ENCODE measurements around the gene RBKS. TPM values are rescaled to one million over a fixed set of nuclear protein-coding genes. Genes with fewer than 3 reads are reported as not detected.
A peak's percentile ranks its signal among the peaks of the same experiment; 100 is the strongest.

The RBKS gene
- total and polyA plus RNA-seq, 2 of the 13 experiments (the other 11 are each of a cell fraction or from before 2014, with no cell fraction given) = 7.7 to 8.3 TPM

- no peak for TF ChIP-seq ZSCAN31 (CRISPR knock-in tag; IDR thresholded peaks at IDR 0.05; ENCODE audit: low read depth)
- TF ChIP-seq ZNF225 (CRISPR knock-in tag; IDR thresholded peaks at IDR 0.05) = no peak
- TF ChIP-seq XRCC5 (optimal IDR thresholded peaks at IDR 0.05; ENCODE audit: low read length) = no peak
- no peak for TF ChIP-seq NBN (conservative IDR thresholded peaks at IDR 0.05)
- TF ChIP-seq ZNF777 (CRISPR knock-in tag; IDR thresholded peaks at IDR 0.05) = no peak
- TF ChIP-seq, protein P1, sequence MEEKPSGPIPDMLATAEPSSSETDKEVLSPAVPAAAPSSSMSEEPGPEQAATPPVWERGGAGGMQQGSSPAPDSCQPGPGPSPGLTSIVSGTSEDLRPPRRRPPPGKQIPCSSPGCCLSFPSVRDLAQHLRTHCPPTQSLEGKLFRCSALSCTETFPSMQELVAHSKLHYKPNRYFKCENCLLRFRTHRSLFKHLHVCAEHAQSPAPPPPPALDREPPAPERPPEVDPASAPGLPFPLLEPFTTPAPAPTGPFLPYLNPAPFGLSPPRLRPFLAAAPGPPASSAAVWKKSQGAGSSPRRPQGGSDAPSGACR (CRISPR knock-in tag; IDR thresholded peaks at IDR 0.05) = 0 out of 2 replicates have a peak, but pooled peaks have one; percentile 19
- TF ChIP-seq, protein P2, sequence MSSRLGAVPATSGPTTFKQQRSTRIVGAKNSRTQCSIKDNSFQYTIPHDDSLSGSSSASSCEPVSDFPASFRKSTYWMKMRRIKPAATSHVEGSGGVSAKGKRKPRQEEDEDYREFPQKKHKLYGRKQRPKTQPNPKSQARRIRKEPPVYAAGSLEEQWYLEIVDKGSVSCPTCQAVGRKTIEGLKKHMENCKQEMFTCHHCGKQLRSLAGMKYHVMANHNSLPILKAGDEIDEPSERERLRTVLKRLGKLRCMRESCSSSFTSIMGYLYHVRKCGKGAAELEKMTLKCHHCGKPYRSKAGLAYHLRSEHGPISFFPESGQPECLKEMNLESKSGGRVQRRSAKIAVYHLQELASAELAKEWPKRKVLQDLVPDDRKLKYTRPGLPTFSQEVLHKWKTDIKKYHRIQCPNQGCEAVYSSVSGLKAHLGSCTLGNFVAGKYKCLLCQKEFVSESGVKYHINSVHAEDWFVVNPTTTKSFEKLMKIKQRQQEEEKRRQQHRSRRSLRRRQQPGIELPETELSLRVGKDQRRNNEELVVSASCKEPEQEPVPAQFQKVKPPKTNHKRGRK (CRISPR knock-in tag; IDR thresholded peaks at IDR 0.05) = no peak
Observed at GRCh38 chr2:27771202-27771547, 119.0 kb downstream of the RBKS start (continued).

- 0 out of 2 replicates have a peak, but pooled peaks have one; percentile 19 for TF ChIP-seq ZNF121 (CRISPR knock-in tag; IDR thresholded peaks at IDR 0.05)
- TF ChIP-seq CREB1 (IDR thresholded peaks at IDR 0.05) = no peak
- TF ChIP-seq CREB1 (CRISPR knock-in tag; IDR thresholded peaks at IDR 0.05) = 0 out of 2 replicates have a peak, but pooled peaks have one; percentile 38
- TF ChIP-seq, protein P3, sequence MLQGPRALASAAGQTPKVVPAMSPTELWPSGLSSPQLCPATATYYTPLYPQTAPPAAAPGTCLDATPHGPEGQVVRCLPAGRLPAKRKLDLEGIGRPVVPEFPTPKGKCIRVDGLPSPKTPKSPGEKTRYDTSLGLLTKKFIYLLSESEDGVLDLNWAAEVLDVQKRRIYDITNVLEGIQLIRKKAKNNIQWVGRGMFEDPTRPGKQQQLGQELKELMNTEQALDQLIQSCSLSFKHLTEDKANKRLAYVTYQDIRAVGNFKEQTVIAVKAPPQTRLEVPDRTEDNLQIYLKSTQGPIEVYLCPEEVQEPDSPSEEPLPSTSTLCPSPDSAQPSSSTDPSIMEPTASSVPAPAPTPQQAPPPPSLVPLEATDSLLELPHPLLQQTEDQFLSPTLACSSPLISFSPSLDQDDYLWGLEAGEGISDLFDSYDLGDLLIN (CRISPR knock-in tag; IDR thresholded peaks at IDR 0.05; ENCODE audit: borderline replicate concordance) = no peak
- no peak for TF ChIP-seq NFIC (IDR thresholded peaks at IDR 0.05; ENCODE audit: low read length)
- TF ChIP-seq NR2C2 (CRISPR knock-in tag; IDR thresholded peaks at IDR 0.05; ENCODE audit: borderline replicate concordance) = 0 out of 2 replicates have a peak, but pooled peaks have one; percentile 0
- 0 out of 2 replicates have a peak, but pooled peaks have one; percentile 7 for TF ChIP-seq YEATS4 (CRISPR knock-in tag; IDR thresholded peaks at IDR 0.05; ENCODE audit: borderline replicate concordance)
- 0 out of 2 replicates have a peak, but pooled peaks have one; percentile 2 for TF ChIP-seq ZFP91 (CRISPR knock-in tag; IDR thresholded peaks at IDR 0.05; ENCODE audit: borderline replicate concordance)
- no peak for TF ChIP-seq NCOA1 (CRISPR knock-in tag; IDR thresholded peaks at IDR 0.05)
- Histone ChIP-seq H3K4me1 (ENCODE audit: insufficient read depth, low read length) (peaks cover 60% of the 10 kb centered on the region), H3K27me3 (ENCODE audit: control insufficient read depth in 1 of 2, insufficient read depth in 2 of 2, low read length in 2 of 2) (no peaks in the 10 kb centered on the region; a peak in 1 of 5 replicates), H3K27ac (ENCODE audit: extremely low read length, insufficient read depth, low read length) (peak overlapping the region; percentile 5), H4K20me1 (ENCODE audit: insufficient read depth, low read length) (no peaks in the 10 kb centered on the region; the same call in 1 of the 2 replicates), H3K36me3 (replicated peaks in 1 of 2; ENCODE audit: control insufficient read depth in 1 of 2, insufficient read depth in 2 of 2, low read length in 2 of 2) (peaks cover 1 to 3% of the 10 kb centered on the region in 2 experiments; a peak in 3 of 5 replicates), H3K4me2 (ENCODE audit: low read depth, low read length) (peak overlapping the region; percentile 49), H2AFZ (ENCODE audit: low read length) (no peak overlapping the region), H3K79me2 (ENCODE audit: insufficient read depth, low read length) (no peaks in the 10 kb centered on the region), H3K4me3 (replicated peaks in 1 of 3; ENCODE audit: insufficient read depth in 1 of 3, low read depth in 2 of 3, low read length in 3 of 3) (peak overlapping the region in 1 of 3 experiments; percentile 47; a peak in 2 of 6 replicates), H3K9ac (ENCODE audit: insufficient read depth, low read depth, low read length) (0 out of 2 replicates have a peak overlapping the region, but pooled peaks have one; percentile 1), H3K9me3 (ENCODE audit: low read length) (no peaks in the 10 kb centered on the region)
- DNase-seq (ENCODE audit: low spot score) (no peak), ATAC-seq (no peak), FAIRE-seq (peak; percentile 8)
- no TSS peak for BruUV-seq (replicated peaks)
- intact Hi-C loops (cut with micrococcal nuclease; ENCODE audit: unreplicated experiment) = no loop called here
- WGBS (ENCODE audit: low lambda C conversion rate) = 94% methylated on average over 2 of the region's 2 CpGs
- ChIA-PET CTCF (ENCODE audit: low intra/inter-chr PET ratio, low total read pairs) (no interaction called here), POLR2A (interaction anchor here (16.2 kb wide), 1 partner anchor 40 kb away, joined by 248 read pairs; no protein-coding TSS in a partner anchor)
- in situ Hi-C loops (cut with HindIII; ENCODE audit: extremely low pct_ligation_motif_present, low pct_unique_long_range_greater_than_20kb) = no loop called here
Observed at GRCh38 chr2:27766287-27766661, 123.9 kb downstream of the RBKS start.

All from HepG2 (cell line).